GM21619 (cell line): ENCODE measurements around the gene TIGD4.

Source experiments
- ATAC-seq: cut with Tn5 transposase; IDR thresholded peaks from one replicate; pipeline ENCODE4 v1.9.1; 2021; ENCODE audit not compliant: unreplicated experiment

The TIGD4 gene

DNA sequence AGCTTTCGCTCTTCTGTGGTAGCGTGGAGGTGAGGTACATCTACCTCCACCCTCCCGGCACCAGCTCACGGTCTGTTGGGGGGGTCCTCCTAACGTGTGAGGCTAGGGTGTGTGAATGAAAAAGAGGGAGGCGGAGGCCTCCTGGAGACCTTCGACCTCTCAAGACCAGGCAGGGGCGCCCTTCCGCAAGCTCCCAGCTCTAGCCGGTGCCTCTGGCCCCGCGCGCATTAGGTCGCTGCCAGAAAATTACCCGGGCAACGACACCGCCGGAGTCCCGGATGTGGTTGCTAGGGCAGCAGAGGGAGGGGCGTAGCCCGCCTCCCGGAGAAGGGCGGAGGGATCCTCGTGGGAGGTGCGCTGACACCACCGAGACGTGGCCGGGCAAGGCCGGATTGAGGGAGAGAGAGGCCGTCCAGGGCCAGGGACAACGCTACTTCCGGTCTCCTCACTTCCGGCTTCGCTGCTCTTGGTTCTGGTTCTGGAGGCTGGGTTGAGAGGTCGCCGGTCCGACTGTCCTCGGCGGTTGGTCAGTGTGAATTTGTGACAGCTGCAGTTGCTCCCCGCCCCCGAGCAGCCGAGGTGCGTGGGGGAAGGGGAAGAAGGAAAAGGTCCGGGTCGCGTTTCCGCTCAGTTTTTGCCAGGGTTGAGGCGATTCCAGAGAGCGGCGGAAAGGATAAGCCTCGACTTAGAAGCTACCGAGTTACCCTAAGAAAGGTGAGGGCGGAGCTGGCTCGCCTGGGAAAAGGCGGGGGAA lies at the start of gene TIGD4, which contains the start of gene ARFIP1:
Gene TIGD4 (minus strand): TSS at position 218 of the 754 bp plus-strand sequence. CDS start 8,726 bp downstream, outside the sequence.
Gene ARFIP1 (plus strand): TSS at position 442 of the 754 bp plus-strand sequence. CDS start 49,680 bp downstream, outside the sequence.
- peak; percentile 94 for ATAC-seq

- no peak for ATAC-seq
Observed at GRCh38 chr4:152828122-152828521, 48.6 kb upstream of the TIGD4 start.

GRCh38 chr4:152825336-152825735 lies 45.8 kb upstream of the TIGD4 start:
- no peak for ATAC-seq

GRCh38 chr4:152824561-152824960 lies 45.0 kb upstream of the TIGD4 start:
- ATAC-seq, result no peak

DNA sequence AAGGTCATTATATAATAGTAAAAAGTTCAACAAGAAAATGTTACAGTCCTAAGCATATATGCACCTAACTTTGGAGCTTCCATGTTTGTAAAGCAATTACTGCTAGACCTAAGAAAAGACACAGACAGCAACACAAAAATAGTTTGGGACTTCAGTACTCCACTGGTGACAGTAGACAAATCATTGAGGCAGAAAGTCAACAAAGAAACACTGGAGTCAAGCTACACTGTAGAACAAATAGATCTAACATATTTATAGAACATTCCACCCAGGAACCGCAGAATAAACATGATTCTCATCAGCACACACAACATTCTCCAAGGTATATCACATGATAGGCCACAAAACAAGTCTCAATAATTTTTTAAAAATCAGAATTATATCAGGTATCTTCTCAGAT lies 42.8 kb upstream of the TIGD4 start:
- no peak for ATAC-seq

GRCh38 chr4:152820073-152820472 lies 40.5 kb upstream of the TIGD4 start:
- ATAC-seq, result no peak

GRCh38 chr4:152819026-152819645 lies 39.6 kb upstream of the TIGD4 start:
- ATAC-seq, result no peak

DNA sequence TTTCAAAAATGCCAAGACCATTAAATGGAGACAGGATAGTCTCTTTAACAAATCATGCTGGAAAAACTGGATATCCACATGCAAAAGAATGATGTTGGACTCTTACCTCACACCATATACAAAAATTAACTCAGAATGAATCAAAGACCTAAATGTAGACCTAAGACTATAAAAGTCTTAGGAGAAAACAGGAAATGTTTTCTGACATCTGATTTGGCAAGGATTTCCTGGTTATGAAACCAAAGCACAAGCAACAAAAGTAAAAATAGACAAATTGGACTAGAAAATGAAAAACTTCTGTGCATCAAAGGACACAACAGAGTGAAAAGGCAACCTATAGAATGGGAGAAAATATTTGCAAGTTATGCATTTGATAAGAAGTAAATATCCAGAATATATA lies 37.8 kb upstream of the TIGD4 start:
- no peak for ATAC-seq

DNA sequence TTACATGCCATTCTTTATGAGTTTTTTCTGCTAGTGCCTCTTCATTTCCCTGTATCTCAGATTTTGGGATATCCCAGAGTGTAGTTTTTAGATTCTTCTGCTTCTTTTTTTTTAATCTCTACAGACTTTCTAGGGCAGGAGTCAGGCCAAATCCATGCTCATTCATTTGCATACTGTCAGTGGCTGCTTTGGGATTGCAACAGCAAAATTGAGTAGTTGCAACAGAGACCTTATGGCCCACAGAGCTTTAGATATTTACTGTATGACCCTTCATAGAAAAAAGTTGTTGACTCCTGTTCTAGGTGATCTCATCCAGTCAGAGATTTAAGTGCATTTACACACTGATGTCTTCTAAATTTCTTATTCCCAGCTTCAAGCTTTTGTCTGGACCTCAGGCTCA lies 35.5 kb upstream of the TIGD4 start:
- no peak for ATAC-seq

DNA sequence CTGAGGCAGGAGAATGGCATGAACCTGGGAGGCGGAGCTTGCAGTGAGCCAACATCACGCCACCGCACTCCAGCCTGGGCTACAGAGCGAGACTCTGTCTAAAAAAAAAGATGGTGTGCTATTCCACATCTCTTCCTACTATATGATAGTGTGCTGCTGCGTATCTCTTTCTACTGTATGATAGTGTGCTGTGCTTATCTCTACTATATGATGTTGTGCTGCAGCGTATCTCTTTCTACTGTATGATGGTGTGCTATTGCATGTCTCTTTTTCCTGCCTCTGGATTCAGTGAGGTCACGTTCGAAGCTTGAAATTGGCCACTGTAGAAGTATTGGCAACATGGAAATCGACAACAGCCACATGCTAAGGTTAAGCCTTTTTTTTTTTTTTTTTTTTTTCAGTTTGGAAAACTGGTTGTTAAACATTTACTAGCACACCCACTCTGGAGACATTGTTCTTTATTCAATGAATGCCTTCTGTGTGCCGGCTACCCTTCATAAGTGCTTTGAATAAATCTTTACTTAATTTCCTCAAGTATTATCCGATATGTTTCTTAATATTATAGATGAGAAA lies 31.3 kb upstream of the TIGD4 start:
- no peak for ATAC-seq

DNA sequence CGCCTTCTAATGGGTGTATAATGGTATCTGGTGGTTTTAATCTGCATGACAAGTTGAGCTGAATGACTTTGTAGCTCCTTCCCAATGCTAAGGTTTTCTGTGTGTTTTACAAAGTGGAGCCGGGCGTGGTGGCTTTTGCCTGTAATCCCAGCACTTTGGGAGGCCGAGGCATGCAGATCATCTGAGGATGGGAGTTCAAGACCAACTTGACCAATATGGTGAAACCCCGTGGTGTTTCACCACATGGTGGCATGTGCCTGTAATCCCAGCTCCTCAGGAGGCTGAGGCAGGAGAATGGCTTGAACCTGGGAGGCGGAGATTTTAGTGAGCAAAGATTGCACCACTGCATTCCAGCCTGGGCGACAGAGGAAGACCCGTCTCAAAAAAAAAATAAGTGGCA lies 29.1 kb upstream of the TIGD4 start:
- no peak for ATAC-seq

DNA sequence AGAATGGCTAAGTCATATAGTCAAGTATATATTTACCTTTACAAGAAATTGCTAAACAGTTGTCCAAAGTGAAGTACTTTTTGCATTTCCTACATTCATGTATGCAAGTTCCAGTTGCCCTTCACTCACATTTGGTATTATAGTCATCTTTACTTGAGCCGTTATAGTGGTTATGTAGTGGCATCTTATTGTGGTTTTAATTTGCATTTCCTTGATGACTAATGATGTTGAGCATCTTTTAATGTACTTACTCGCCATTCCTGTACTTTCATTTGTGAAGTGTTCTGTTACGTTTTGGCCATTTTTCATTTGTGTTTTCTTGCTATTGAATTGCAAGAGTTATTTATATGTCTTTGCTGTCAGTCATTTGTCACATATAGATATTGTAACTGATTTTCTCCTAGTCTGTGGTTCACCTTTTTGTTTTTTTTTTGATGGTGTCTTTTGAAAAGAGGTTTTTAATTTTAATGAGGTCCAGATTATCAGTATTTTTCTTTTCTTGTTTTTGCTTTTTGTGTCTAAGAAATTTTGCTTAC lies 27.8 kb upstream of the TIGD4 start:
- no peak for ATAC-seq

DNA sequence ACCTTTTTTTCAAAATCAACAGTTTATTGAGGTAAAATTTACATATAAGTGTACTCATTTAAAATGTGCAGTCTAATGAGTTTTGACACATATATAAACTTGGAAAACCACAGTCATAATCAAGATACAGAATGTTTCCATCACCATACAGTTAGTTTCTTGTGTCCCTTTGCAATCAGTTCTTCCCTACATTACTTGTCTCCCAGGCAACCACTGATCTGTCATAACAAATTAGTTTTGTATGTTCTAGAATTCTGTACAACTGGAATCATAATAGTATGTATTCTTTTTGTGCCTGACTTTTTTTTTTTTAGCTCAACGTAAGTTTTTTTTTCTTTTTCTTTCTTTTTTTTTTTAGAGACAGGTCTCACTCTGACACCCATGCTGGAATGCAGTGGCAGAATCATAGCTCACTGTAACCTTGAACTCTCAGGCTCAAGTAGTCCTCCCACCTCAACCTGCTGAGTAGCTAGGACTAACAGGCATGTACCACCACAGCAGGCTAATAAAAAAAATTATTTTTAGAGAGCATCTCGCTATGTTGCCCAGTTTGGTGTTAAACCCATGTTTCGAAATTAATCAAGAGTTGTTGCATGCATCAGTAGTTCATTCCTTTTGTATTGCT lies 27.1 kb upstream of the TIGD4 start:
- ATAC-seq, result no peak

GRCh38 chr4:152805818-152806217 lies 26.3 kb upstream of the TIGD4 start:
- no peak for ATAC-seq

- ATAC-seq, result no peak
Observed at GRCh38 chr4:152805071-152805650, 25.6 kb upstream of the TIGD4 start.

DNA sequence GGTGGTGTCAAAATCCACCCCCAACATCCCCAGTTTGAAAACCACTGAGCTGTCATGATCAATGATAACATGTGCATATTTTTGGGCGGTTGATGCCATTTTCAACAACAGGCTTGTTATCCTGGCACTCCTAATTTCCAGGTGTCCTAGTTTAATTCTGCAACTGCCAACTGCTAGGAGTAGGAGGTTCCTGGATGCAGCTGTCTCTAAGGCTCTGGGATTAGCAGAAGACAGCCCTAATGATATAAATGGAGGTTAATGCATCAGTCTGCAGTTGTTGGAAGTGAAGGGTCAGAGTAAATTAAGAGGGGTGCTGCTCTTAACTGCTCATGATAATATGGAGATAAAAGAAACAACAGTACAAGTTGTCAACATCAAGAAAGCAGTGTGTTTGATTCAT lies 24.0 kb upstream of the TIGD4 start:
- ATAC-seq, result no peak

DNA sequence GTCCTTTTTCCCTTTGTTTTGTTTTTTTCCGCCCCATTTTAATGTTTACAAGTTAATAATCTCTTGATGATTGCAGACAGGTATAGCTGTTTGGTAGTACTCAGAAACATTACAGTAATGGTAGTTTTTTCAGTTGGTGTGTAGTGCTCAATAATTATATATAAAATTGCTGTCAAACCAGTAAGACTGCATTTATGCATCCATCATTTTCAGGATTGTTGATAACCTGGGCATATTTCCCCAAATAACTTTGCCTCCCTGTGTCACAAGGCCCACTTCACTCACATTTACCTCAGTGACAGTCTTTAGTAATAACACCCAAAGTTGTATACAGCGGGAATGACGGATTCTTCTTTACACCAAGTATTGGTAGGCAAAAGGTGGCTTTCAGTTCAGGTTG lies 16.4 kb upstream of the TIGD4 start:
- no peak for ATAC-seq

GRCh38 chr4:152786627-152787026 lies 7.1 kb upstream of the TIGD4 start:
- no peak for ATAC-seq

GRCh38 chr4:152785639-152786615 lies 6.4 kb upstream of the TIGD4 start:
- ATAC-seq, result peak; percentile 50
